HG02642 (cell line): ENCODE measurements around the gene SMOC2.

Experiments used
- ATAC-seq: cut with Tn5 transposase; IDR thresholded peaks from one replicate; pipeline ENCODE4 v1.9.1; 2021; ENCODE audit warnings: mild to moderate bottlenecking; ENCODE audit not compliant: unreplicated experiment, poor library complexity

Gene SMOC2

DNA sequence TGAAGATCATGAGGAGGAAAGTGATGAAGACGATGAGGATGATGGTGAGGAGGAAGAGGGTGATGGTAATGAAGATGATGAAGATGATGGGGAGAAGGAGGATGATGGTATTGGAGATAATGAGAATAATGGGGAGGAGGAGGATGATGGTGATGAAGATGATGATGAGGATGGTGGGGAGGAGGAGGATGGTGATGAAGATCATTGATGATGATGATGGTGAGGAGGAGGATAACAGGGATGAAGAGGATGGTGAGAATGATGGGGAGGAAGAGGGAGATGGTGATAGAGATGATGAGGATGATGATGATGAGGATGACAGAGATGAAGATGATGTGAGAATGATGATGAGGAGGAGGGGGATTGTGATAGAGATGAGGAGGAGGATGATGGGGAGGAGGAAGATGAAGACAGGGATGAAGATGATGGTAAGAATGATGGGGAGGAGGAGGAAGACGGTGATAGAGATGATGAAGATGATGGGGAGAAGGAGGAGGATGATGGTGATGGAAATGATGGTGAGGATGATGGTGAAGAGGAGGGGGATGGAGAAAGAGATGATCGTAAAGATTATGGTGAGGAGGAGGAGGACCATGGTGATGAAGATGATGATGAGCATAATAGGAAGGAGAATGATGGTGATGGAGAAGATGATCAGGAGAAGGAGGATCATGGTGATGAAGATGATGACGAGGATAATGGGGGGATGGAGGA is 273.7 kb downstream of the SMOC2 start:
- no peak for ATAC-seq

DNA sequence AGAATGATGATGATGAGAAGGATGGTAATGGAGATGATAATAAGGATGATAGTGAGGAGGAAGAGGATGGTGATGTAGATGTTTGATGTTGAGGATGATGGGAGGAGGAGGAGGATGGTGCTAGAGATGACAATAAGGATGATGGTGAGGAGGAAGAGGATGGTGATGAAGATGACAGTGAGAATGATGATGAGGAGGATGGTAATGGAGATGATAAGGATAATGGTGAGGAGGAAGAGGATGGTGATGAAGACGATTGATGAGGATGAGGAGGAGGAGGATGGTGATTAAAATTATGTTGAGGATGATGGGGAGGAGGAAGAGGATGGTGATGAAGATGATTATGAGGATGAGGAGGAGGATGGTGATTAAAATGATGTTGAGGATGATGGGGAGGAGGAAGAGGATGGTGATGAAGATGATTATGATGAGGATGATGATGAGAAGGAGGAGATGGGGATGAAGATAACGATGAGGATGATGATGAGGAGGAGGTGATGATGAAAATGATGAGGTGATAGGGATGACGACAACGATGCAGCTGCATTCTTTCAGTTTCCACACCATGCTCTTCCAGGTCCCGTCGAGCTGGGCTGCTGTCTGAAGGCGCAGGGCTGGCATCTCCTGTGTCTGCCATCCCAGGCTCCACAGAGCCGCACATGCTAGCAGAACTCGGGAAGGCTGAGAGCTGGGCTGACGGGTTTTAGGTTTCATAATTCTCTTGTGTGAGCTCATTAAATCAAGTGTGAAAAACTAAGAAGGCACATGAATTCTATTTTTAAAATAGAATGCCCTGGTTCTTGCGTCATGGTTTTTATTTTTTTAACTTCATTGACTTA is 274.9 kb downstream of the SMOC2 start:
- no peak for ATAC-seq

DNA sequence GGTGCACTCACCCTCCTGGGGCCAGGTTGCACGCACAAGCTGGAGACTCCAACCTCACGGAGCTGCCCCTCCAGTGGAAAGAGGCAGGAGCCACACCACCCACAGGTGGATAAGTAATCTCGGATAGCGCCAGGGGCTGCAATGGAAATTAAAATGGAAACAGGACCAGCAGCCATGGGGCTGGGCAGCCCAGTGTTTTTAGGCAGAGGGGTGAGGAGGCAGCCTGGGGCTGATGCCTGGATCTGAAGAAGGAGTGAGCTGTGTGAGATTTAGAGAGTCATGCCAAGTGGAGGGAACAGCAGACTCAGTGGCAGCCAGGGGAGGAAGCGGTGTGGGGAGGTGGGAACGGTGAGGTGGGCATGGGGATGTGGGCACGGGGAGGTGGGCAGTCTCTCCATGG is 275.6 kb downstream of the SMOC2 start:
- ATAC-seq = no peak

DNA sequence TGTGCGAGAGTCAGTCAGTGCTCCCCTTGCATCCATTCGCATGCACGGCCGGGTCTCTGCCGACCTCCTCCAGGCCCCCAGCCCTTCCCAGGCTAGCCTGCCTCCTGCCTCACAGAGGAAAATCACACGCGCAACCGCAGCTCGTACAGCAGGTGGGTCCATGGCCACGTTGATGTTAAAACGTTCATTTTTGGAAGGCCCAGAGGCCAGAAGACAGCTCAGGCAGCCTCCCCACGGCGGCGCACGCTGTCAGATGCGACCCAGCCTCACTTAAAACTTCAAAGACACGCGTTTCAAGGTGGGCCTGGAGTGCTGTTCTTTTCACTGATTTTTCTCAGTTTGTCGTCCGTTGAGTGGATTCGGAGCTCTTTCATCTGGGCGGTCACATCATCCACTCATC is 276.5 kb downstream of the SMOC2 start:
- ATAC-seq = no peak
